ENCODE data around the gene SYTL4.

GRCh38 chrX:100695302-100695701 lies 36.6 kb downstream of the SYTL4 start:
- TF ChIP-seq PHF21A (CRISPR knock-in tag; IDR thresholded peaks at IDR 0.05): no peak
- no peak for TF ChIP-seq FOXO4 (CRISPR knock-in tag; conservative IDR thresholded peaks at IDR 0.05)
- no peak for TF ChIP-seq EP300 (IDR thresholded peaks at IDR 0.05; ENCODE audit: low read depth in 2 of 2, low read length in 2 of 2)
- TF ChIP-seq EP300 (CRISPR knock-in tag; IDR thresholded peaks at IDR 0.05; ENCODE audit: borderline replicate concordance): no peak
- no peak for TF ChIP-seq TCF7 (IDR thresholded peaks at IDR 0.05; ENCODE audit: low read depth)
- TF ChIP-seq KDM5A (IDR thresholded peaks at IDR 0.05; ENCODE audit: borderline replicate concordance, low read length): no peak
- TF ChIP-seq ZGPAT (CRISPR knock-in tag; IDR thresholded peaks at IDR 0.05): no peak
- TF ChIP-seq ZNF460 (CRISPR knock-in tag; IDR thresholded peaks at IDR 0.05; ENCODE audit: borderline replicate concordance): no peak

Measured in HepG2 (cell line).